Measurements from ENCODE around the gene PHF19.

The PHF19 gene

GRCh38 chr9:120852240-120853010 lies 24.6 kb downstream of the PHF19 start:
- Histone ChIP-seq H2AK5ac (ENCODE audit: low read depth, low read length) (no peak overlapping the region), H3K4ac (ENCODE audit: low read length) (no peak overlapping the region), H3K23ac (ENCODE audit: low read depth, low read length, poor library complexity) (no peak overlapping the region), H3K9me3 (replicated peaks in 1 of 2; ENCODE audit: control insufficient read depth in 2 of 2, insufficient read depth in 1 of 2, low read depth in 1 of 2, low read length in 2 of 2) (no peaks in the 10 kb centered on the region), H3K4me3 (ENCODE audit: low read length in 2 of 2) (no peak overlapping the region), H3K27me3 (ENCODE audit: control insufficient read depth in 3 of 3, insufficient read depth in 3 of 3, low read depth in 1 of 3, low read length in 3 of 3) (no peaks in the 10 kb centered on the region), H3K4me1 (ENCODE audit: control insufficient read depth in 2 of 2, insufficient read depth in 1 of 2, low read depth in 1 of 2, low read length in 2 of 2) (peaks cover 16 to 19% of the 10 kb centered on the region in 2 donors), H3K14ac (ENCODE audit: low read length) (no peak overlapping the region), H3K18ac (ENCODE audit: low read length) (no peak overlapping the region), H4K91ac (ENCODE audit: low read depth, low read length, poor library complexity) (no peak overlapping the region), H2BK15ac (ENCODE audit: low read length) (no peak overlapping the region), H3K27ac (replicated peaks; ENCODE audit: low read length) (peak overlapping the region; percentile 61), H3K36me3 (replicated peaks in 1 of 2; ENCODE audit: control insufficient read depth in 2 of 2, insufficient read depth in 2 of 2, low read length in 2 of 2) (peaks cover 1 to 15% of the 10 kb centered on the region in 2 donors), H2AFZ (ENCODE audit: low read length) (peak overlapping the region; percentile 71), H2BK120ac (ENCODE audit: low read depth, low read length) (no peak overlapping the region), H2BK12ac (ENCODE audit: low read length) (no peak overlapping the region), H3K79me1 (ENCODE audit: low read depth, low read length) (no peaks in the 10 kb centered on the region), H2BK5ac (ENCODE audit: low read length) (no peak overlapping the region), H3K4me2 (ENCODE audit: insufficient read depth, low read length, poor library complexity, severe bottlenecking) (no peak overlapping the region), H3K9ac (ENCODE audit: low read depth, low read length, poor library complexity) (no peak overlapping the region), H4K8ac (ENCODE audit: low read depth, low read length) (no peak overlapping the region)
- no CpG with 5 or more reads among the region's 5 CpGs for WGBS, 2 donors (ENCODE audit: extremely low coverage in 2 of 2, insufficient read length in 2 of 2, insufficient replicate concordance in 1 of 2)
- no peak for DNase-seq (ENCODE audit: low spot score)

- Histone ChIP-seq H3K36me3 (replicated peaks in 1 of 2; ENCODE audit: control insufficient read depth in 2 of 2, insufficient read depth in 2 of 2, low read length in 2 of 2) (peaks cover 0 to 6% of the 10 kb centered on the region in 2 donors), H3K4me3 (ENCODE audit: low read length in 2 of 2) (no peak overlapping the region), H2BK15ac (ENCODE audit: low read length) (no peak overlapping the region), H3K9ac (ENCODE audit: low read depth, low read length, poor library complexity) (peak overlapping the region; percentile 52), H4K91ac (ENCODE audit: low read depth, low read length, poor library complexity) (peak overlapping the region; percentile 12), H3K9me3 (replicated peaks in 1 of 2; ENCODE audit: control insufficient read depth in 2 of 2, insufficient read depth in 1 of 2, low read depth in 1 of 2, low read length in 2 of 2) (no peaks in the 10 kb centered on the region), H3K4ac (ENCODE audit: low read length) (no peak overlapping the region), H3K14ac (ENCODE audit: low read length) (no peak overlapping the region), H3K27ac (replicated peaks; ENCODE audit: low read length) (peak overlapping the region; percentile 61), H2AK5ac (ENCODE audit: low read depth, low read length) (no peak overlapping the region), H3K23ac (ENCODE audit: low read depth, low read length, poor library complexity) (no peak overlapping the region), H2BK120ac (ENCODE audit: low read depth, low read length) (no peak overlapping the region), H2AFZ (ENCODE audit: low read length) (peak overlapping the region; percentile 71), H3K18ac (ENCODE audit: low read length) (no peak overlapping the region), H4K8ac (ENCODE audit: low read depth, low read length) (peak overlapping the region; percentile 1), H3K4me2 (ENCODE audit: insufficient read depth, low read length, poor library complexity, severe bottlenecking) (no peak overlapping the region), H2BK5ac (ENCODE audit: low read length) (no peak overlapping the region), H3K79me1 (ENCODE audit: low read depth, low read length) (no peaks in the 10 kb centered on the region), H3K4me1 (ENCODE audit: control insufficient read depth in 2 of 2, insufficient read depth in 1 of 2, low read depth in 1 of 2, low read length in 2 of 2) (peaks cover 19 to 20% of the 10 kb centered on the region in 2 donors), H2BK12ac (ENCODE audit: low read length) (no peak overlapping the region), H3K27me3 (ENCODE audit: control insufficient read depth in 3 of 3, insufficient read depth in 3 of 3, low read depth in 1 of 3, low read length in 3 of 3) (no peaks in the 10 kb centered on the region)
- no CpG with 5 or more reads among the region's 1 CpG for WGBS, 2 donors (ENCODE audit: extremely low coverage in 2 of 2, insufficient read length in 2 of 2, insufficient replicate concordance in 1 of 2)
- DNase-seq (ENCODE audit: low spot score): no peak
Measured at GRCh38 chr9:120851449-120851848, 25.5 kb downstream of the PHF19 start.

GRCh38 chr9:120850315-120850714 lies 26.7 kb downstream of the PHF19 start:
- no peak overlapping the region for H3K23ac ChIP-seq (ENCODE audit: low read depth, low read length, poor library complexity)
- no peak overlapping the region for H2BK120ac ChIP-seq (ENCODE audit: low read depth, low read length)
- no peaks in the 10 kb centered on the region for H3K27me3 ChIP-seq (ENCODE audit: control insufficient read depth in 3 of 3, insufficient read depth in 3 of 3, low read depth in 1 of 3, low read length in 3 of 3)
- no peak overlapping the region for H2BK5ac ChIP-seq (ENCODE audit: low read length)
- H3K4me3 ChIP-seq (ENCODE audit: low read length in 2 of 2): no peak overlapping the region
- no peaks in the 10 kb centered on the region for H3K79me1 ChIP-seq (ENCODE audit: low read depth, low read length)
- no peak overlapping the region for H3K4ac ChIP-seq (ENCODE audit: low read length)
- WGBS, 2 donors (ENCODE audit: extremely low coverage in 2 of 2, insufficient read length in 2 of 2, insufficient replicate concordance in 1 of 2): no CpG with 5 or more reads among the region's 3 CpGs
- no peaks in the 10 kb centered on the region for H3K9me3 ChIP-seq (replicated peaks in 1 of 2; ENCODE audit: control insufficient read depth in 2 of 2, insufficient read depth in 1 of 2, low read depth in 1 of 2, low read length in 2 of 2)
- H4K8ac ChIP-seq (ENCODE audit: low read depth, low read length): no peak overlapping the region
- DNase-seq (ENCODE audit: low spot score): no peak
- no peak overlapping the region for H2AFZ ChIP-seq (ENCODE audit: low read length)
- no peak overlapping the region for H3K9ac ChIP-seq (ENCODE audit: low read depth, low read length, poor library complexity)
- H3K27ac ChIP-seq (replicated peaks; ENCODE audit: low read length): no peak overlapping the region
- no peak overlapping the region for H3K14ac ChIP-seq (ENCODE audit: low read length)
- no peak overlapping the region for H2BK12ac ChIP-seq (ENCODE audit: low read length)
- no peak overlapping the region for H2AK5ac ChIP-seq (ENCODE audit: low read depth, low read length)
- H2BK15ac ChIP-seq (ENCODE audit: low read length): no peak overlapping the region
- no peak overlapping the region for H4K91ac ChIP-seq (ENCODE audit: low read depth, low read length, poor library complexity)
- peaks cover 0 to 3% of the 10 kb centered on the region in 2 donors for H3K36me3 ChIP-seq (replicated peaks in 1 of 2; ENCODE audit: control insufficient read depth in 2 of 2, insufficient read depth in 2 of 2, low read length in 2 of 2)
- H3K18ac ChIP-seq (ENCODE audit: low read length): no peak overlapping the region
- H3K4me1 ChIP-seq (ENCODE audit: control insufficient read depth in 2 of 2, insufficient read depth in 1 of 2, low read depth in 1 of 2, low read length in 2 of 2): peaks cover 15 to 20% of the 10 kb centered on the region in 2 donors
- H3K4me2 ChIP-seq (ENCODE audit: insufficient read depth, low read length, poor library complexity, severe bottlenecking): no peak overlapping the region

DNA sequence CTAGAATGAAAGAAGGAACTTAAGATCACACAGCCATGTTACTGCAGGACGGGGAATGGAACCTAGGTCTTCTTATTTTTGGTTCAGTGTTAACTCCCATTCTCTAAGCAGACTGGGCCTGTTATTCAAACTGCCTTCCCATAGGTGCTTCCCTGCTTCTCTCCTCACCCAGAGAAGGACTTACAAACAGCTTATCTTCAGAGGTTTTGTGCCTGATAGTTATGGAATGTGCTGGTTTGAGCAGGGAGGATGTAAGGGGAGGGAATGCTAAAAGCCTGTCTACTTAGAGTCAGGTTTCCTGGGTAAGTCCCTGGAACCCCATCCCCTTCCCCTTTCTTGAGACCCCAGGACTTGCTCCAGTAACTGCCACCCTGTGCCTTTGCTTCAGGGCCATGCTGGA lies 30.1 kb downstream of the PHF19 start:
- peaks cover 0 to 2% of the 10 kb centered on the region in 2 donors for H3K9me3 ChIP-seq (replicated peaks in 1 of 2; ENCODE audit: control insufficient read depth in 2 of 2, insufficient read depth in 1 of 2, low read depth in 1 of 2, low read length in 2 of 2)
- H2AK5ac ChIP-seq (ENCODE audit: low read depth, low read length): no peak overlapping the region
- H3K27me3 ChIP-seq (ENCODE audit: control insufficient read depth in 3 of 3, insufficient read depth in 3 of 3, low read depth in 1 of 3, low read length in 3 of 3): no peaks in the 10 kb centered on the region
- H3K79me1 ChIP-seq (ENCODE audit: low read depth, low read length): peaks cover 7% of the 10 kb centered on the region
- no peak overlapping the region for H3K27ac ChIP-seq (replicated peaks; ENCODE audit: low read length)
- H2AFZ ChIP-seq (ENCODE audit: low read length): peak overlapping the region; percentile 69
- no peak overlapping the region for H2BK5ac ChIP-seq (ENCODE audit: low read length)
- H3K4ac ChIP-seq (ENCODE audit: low read length): no peak overlapping the region
- H2BK120ac ChIP-seq (ENCODE audit: low read depth, low read length): no peak overlapping the region
- no peak for DNase-seq (ENCODE audit: low spot score)
- H3K4me3 ChIP-seq (ENCODE audit: low read length in 2 of 2): no peak overlapping the region
- H4K8ac ChIP-seq (ENCODE audit: low read depth, low read length): no peak overlapping the region
- no peak overlapping the region for H2BK12ac ChIP-seq (ENCODE audit: low read length)
- no peak overlapping the region for H4K91ac ChIP-seq (ENCODE audit: low read depth, low read length, poor library complexity)
- H3K23ac ChIP-seq (ENCODE audit: low read depth, low read length, poor library complexity): no peak overlapping the region
- peaks cover 8 to 11% of the 10 kb centered on the region in 2 donors for H3K4me1 ChIP-seq (ENCODE audit: control insufficient read depth in 2 of 2, insufficient read depth in 1 of 2, low read depth in 1 of 2, low read length in 2 of 2)
- WGBS, 2 donors (ENCODE audit: extremely low coverage in 2 of 2, insufficient read length in 2 of 2, insufficient replicate concordance in 1 of 2): no CpG with 5 or more reads among the region's 1 CpG
- no peak overlapping the region for H3K9ac ChIP-seq (ENCODE audit: low read depth, low read length, poor library complexity)
- H3K14ac ChIP-seq (ENCODE audit: low read length): no peak overlapping the region
- no peak overlapping the region for H3K4me2 ChIP-seq (ENCODE audit: insufficient read depth, low read length, poor library complexity, severe bottlenecking)
- H2BK15ac ChIP-seq (ENCODE audit: low read length): no peak overlapping the region
- H3K18ac ChIP-seq (ENCODE audit: low read length): no peak overlapping the region
- H3K36me3 ChIP-seq (replicated peaks in 1 of 2; ENCODE audit: control insufficient read depth in 2 of 2, insufficient read depth in 2 of 2, low read length in 2 of 2): peaks cover 0 to 3% of the 10 kb centered on the region in 2 donors

All from neuronal stem cell (in vitro differentiated cells).